T-helper 22 cell (primary cell): ENCODE data around the gene ERICH4.
"Not testable (repeated sequence)": the region's sequence is repeated elsewhere in the genome, so short reads cannot be mapped to it uniquely, and the experiment has no call there.

Experiments
- DNase-seq: peaks from one replicate; pipeline ENCODE4 v3.0.0-alpha.2; 2020; ENCODE audit warnings: low read depth

The ERICH4 gene

GRCh38 chr19:41435936-41436673 is 6.9 kb upstream of the ERICH4 start:
- DNase-seq = no peak

GRCh38 chr19:41436674-41436951 is 6.3 kb upstream of the ERICH4 start:
- no peak for DNase-seq

GRCh38 chr19:41437944-41438574 is 4.9 kb upstream of the ERICH4 start:
- DNase-seq = no peak

GRCh38 chr19:41439441-41440222 is 3.3 kb upstream of the ERICH4 start, which contains the start of gene DMAC2:
Gene DMAC2 (minus strand): TSS chr19:41439912. CDS start chr19:41439899, 13 bp downstream.
- peak; percentile 88 for DNase-seq

- DNase-seq = no peak
Observed at GRCh38 chr19:41441321-41441945, 1.5 kb upstream of the ERICH4 start.

GRCh38 chr19:41443813-41444455 is 978 bp downstream of the ERICH4 start:
- no peak for DNase-seq

GRCh38 chr19:41445575-41445974 is 2.6 kb downstream of the ERICH4 start:
- DNase-seq = no peak

GRCh38 chr19:41447732-41448332 is 4.9 kb downstream of the ERICH4 start:
- no peak for DNase-seq

GRCh38 chr19:41449079-41449864 is 6.3 kb downstream of the ERICH4 start:
- peak; percentile 48 for DNase-seq

- no peak for DNase-seq
Observed at GRCh38 chr19:41449865-41450178, 6.9 kb downstream of the ERICH4 start.

- DNase-seq = no peak
Observed at GRCh38 chr19:41452584-41453275, 9.8 kb downstream of the ERICH4 start.

- DNase-seq = no peak
Observed at GRCh38 chr19:41455936-41456335, 13.0 kb downstream of the ERICH4 start.

- no peak for DNase-seq
Observed at GRCh38 chr19:41456342-41456918, 13.5 kb downstream of the ERICH4 start.

- DNase-seq = no peak
Observed at GRCh38 chr19:41457241-41457640, 14.3 kb downstream of the ERICH4 start.

- no peak for DNase-seq
Observed at GRCh38 chr19:41462497-41462896, 19.5 kb downstream of the ERICH4 start.

GRCh38 chr19:41463257-41464256 is 20.6 kb downstream of the ERICH4 start:
- DNase-seq = not testable (repeated sequence)

GRCh38 chr19:41476583-41476982 is 33.6 kb downstream of the ERICH4 start:
- no peak for DNase-seq

GRCh38 chr19:41478171-41478570 is 35.2 kb downstream of the ERICH4 start:
- no peak for DNase-seq
